GM18517 (cell line): ENCODE data around the gene MAFG.

Experiments
- ATAC-seq: cut with Tn5 transposase; IDR thresholded peaks from one replicate; pipeline ENCODE4 v1.9.1; 2021; ENCODE audit warnings: mild to moderate bottlenecking, moderate library complexity; ENCODE audit not compliant: unreplicated experiment

The MAFG gene

DNA sequence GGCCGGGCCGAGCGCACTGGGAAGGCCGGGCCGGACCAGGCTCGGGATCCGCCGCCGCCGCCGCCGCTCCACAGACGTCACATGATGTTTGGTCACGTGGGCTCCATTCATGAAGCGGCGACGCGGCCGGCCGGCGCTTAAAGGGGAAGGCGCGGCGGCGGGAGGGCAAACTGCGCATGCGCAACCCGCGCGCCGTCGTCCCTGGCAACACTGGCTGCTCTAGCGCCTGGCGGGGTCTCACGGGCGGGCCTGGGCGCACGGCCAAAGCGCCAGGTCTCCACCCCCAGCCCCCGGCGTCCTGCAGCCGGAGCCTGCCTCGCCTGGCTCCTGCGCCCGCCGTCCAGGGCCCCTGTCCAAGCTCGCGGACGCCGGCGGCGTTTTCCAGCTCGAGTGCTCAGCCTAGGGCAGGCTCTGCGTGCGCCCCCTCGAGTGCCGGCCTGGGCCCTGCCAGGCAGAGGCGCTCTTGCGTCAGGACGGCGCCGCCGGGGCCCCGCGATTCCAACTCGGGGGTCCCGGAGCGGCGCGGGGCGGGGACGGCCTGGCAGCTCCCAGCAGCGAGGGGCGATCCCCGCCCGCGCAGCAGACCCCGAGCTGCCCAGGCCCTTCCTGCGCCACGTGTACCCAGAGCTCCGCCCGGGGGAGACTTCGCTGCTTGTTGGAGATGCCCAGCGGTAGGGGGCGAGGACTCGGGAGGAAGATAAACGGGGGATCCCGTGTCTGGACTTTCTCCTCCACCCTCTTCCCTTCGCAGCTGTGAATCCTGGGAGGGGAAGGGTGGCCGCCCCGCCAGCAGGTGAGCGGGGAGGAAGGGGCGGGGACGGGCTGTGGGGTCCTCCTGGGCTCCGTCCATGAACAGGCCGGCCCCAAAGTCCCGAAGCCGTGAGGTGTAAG is at the start of gene MAFG:
TSS of gene MAFG (minus strand) at position 83 of the 891 bp plus-strand sequence. CDS start 4,550 bp downstream, outside the sequence.
- ATAC-seq, result peak; percentile 69

DNA sequence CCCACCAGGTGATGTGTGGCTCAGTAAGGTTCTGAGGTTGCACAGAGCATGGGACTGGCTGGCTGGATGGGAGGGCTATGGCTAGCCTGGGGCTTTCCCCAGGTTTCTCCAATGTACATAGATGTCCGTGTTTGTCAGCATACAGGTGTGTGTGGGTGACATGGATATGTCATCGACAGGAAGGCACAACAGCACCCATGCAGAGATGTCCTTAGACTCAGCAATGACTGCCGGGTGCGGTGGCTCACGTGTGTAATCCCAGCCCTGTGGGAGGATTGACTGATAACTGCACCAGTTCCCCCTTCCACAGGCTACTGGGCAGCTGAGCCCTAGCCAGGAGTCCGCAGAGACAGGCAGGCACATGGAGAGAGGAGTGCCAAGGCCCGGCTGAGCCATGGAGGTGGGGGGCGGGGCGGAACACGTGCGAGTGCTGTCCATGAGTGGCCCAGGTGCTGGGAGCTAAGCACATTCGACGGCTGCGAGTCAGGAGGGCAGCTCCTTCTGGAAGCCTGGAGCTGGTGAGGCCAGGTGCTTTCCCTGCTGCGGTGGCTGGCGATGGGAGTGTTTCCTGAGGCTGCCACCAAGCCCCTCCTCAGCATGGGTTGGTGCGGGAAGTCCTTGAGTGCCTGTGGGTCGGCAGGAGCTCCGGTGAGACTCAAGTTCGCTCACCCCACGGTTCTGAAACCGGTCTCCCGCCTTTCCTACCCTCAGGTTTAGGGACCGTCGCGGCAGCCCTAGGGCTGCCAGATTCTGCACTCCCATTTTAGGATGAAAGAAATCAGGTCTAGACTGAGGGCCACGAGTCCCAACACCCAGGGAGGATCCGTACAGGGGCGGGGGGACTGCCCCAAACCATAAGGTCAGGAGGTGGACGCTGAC is 49.0 kb upstream of the MAFG start:
- ATAC-seq, result no peak

DNA sequence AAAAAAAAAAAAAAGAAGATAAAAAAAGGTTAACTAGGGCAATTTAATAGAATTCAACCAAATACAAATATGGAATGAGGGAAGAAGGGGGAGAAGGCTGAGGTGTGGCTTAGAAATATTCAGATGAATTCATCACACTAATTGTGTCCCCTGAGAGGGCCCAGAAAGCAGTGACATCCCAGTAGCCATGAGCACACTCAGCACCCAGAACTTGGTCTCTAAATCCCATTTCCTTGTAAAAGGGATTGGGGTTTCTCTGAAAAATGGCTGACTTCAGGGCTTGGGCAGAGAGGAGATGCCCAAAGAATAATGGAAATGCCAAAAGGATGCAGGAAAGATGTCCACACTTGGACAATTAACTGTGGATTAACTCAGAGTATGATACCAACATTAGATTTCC is 45.9 kb upstream of the MAFG start:
- no peak for ATAC-seq

DNA sequence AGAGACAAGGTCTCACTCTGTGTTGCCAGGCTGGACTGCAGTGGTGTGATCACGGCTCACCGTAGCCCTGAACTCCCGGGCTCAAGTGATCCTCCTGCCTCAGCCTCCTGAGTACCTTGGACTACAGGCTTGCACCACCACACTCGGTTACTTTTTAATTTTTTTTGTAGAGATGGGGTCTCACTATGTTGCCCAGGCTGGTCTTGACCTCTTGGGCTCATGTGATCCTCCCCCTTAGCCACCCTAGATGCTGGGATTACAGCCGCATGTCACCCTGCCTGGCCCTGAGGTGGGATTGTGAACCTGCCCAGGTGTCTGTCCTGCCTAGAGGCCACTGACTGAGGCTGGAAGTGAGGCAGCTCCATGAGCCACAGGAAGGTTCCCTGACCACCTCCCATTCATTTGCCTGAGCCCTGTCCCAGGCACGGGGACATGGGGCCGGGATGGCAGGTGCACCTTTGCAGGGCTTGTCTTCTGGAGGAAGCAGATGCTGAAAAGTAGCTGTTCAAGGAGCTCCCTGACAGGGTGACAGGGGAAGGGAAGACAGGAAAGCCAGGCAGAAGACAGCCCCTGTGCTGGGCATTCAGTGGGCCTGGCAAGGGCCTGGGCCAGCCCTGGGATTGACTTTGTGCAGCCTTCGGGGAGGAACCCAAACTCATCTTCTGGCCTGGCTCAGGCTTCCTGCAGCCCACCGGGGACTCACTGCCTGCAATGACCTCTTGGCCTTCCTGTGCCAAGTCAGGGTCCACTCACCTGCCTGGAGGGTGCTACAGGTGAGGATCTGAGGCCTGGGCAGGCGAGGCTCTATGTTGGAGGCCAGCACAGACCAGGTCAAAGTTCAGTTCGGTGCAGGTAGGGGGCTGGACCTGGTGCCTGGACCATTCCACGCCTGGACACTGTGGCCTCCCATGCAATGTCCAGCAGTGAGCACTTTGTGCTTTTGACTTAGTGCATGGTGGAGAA is 41.6 kb upstream of the MAFG start:
- no peak for ATAC-seq

DNA sequence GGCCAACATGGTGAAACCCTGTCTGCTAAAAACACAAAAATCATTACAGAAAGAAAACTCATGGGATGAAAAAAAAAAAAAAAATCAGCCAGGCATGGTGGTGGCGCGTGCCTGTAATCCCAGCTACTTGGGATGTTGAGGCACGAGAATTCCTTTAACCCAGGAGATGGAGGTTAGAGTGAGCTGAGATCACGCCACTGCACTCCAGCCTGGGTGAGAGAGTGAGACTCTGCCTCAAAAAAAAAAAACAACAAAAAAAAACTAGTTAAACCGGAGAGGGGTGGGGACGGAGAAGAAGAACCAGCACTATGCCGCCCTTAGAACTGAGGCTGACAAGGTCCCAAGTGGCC is 40.8 kb upstream of the MAFG start:
- ATAC-seq, result no peak

DNA sequence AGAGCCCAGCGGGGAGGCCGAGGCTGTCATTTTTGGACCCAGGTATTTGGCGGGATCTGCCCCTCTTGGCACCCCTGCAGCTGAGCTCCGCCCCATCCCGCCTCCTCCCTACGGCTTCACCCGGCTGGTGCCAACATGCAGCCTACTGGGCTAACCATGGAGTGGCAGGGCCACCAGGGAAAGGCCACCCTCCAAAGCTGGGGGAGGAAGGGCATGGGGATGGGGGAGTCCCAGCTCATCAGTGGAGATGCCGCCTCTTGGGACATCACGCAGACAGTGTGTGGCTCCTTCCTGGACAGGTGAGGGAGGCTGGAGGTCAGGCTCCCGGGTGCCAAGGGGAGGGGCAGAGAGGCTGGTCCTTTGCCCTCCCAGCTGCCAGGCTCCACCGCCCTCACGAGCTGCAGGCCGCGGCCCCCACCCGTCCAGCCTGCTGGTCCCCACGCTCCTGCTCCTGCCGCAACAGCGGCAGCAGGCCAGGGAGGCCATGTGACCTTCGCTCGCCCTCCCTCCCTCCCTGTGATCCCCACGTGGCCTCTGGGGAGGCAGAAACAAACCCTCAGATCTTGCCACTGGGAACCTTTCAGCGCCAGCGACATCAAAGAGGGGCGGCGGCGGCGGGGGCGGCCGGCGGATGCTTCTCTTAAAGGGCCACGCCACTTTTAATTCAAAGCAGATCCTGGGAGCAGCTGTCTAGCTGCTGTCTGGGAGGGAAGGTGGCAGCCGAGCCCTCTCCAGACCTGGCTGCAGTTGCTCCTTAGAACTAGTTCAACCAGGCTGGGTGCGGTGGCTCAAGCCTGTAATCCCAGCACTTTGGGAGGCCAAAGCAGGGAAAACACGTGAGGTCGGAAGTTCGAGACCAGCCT is 40.2 kb upstream of the MAFG start:
- ATAC-seq, result no peak

DNA sequence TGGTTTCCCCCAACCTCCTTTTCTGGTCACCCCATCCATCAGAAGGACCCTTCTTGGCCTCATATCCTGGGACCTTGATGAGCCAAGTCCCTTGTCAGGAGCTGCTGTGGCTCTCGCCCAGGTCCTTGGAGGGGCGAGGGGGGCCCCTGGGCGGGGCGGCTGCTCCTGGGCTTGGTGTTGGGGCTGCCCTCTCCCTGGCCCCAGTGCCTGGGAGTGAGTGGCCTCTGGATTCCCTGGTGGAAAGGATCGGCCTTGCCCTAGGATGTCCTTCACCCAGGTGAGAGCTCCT is 39.7 kb upstream of the MAFG start:
- ATAC-seq, result no peak

DNA sequence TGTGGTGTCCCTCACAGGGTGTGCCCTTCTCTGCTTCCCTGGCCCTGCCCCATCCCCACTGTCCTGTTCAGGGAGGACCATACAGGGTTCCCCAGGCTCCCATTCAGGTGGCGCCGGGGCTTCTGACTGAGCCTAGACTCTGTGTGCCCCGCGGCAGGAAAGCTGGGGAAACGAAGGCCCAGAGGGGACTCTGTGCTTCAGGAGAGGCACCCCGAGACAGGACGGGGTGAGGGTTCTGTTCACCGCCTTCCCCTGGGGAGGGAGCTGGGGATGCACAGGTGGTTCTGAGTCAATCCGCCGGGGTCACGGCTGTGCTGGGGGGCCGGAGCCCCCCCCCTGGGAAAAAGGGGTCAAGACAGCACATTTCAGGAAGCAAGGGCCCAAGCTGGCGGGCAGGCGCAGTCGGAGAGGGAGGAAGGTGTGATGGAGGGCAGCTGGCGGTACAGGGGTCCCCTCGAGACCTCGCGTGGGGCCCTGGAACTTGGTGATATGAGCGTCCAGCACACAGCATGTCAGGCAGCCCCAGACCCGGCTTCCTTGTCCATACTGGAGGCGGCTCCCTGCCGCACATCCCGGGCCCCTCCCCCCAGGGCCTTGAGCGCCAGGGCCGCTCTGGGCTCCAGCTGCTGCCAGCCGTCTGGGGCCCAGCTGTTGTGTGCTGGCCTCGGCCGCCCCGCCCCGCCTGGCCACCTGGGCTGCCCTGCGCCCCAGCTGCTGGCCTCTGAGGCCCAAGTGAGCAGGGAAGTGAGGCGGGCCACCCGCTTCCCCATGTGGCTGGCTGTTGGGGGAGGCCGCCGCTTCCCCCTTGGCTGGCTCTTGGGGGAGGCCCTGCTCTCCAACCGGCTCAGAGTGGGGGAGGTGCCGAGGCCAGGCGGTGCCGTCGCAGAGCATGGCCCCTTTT is 39.1 kb upstream of the MAFG start:
- no peak for ATAC-seq

DNA sequence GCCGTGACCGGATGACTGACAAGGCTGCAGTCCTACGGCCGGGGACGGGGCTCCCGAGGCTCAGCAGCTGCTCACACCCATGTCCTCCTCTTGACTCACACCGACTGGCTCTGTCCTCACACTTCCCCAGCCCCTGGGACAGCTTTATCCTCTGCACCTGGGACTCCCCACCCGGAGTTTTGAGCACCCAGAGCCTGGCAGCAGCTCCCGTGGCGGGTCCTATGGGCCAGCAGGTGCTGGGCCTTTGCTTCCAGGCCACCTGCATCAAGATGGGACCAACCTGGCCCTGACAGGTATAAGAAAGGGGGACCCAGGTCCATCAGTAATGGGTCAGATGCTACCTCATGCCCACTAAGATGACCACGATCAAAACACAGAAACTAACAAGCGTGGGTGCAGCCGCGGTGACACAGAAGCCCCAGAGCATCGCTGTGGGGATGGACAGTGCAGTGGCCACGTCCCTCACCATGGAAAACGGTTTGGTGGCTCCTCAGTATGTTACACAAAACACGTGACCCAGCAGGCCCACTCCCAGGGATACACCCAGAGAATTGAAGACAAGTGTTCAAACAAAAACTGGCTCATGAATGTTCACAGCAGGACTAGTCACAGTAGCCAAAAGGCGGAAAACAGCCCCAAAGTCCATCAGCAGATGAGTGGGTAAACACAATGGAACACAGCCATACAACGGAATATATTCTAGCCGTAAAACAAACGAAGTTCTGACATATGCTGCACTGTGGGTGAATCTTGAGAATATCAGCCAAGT is 36.7 kb upstream of the MAFG start:
- ATAC-seq, result no peak

DNA sequence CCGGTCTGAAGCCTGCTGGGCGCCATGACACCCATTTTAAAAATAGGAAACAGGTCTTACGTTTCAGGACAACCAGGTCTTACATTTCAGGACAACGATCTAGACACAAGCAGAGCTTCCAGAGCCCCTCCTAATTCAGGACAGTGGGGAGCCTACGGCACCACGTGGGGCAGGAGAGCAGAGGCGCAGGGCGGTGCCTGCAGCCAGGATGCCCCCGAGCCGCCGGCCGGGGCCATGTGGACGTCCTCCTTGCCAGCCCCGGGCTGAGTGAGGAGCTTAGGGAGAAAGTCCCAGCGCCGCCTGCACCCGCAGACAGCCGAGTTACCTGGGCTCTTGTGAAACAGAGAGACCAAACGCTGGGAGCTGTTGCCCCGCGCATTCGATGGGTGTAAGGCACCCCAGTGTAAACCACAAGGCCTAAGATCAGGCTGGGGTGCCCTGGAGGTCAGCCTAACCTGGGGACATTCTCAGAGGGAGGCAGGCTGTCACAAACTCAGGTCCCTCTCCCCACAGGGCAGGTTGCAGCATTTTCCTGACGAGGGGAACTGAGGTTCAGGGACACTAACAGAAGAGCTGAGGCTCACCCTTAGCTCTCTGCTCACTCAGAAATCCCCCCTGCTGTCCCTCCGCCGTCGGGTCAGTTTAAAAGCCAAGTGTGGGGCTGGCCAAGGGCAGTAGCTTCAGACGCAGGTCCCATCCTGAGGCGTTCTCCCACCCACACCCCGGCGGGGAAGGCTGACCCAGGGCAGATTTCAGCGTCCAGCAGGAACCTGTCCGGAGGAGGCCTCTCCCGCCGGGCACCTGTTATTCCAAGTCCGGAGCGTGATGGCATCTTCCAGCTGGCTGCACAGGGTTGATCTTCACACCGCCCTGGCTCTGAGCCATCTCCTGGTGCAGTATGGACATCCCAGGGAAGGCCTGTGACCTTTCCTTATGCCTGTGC is 35.2 kb upstream of the MAFG start:
- ATAC-seq, result no peak

DNA sequence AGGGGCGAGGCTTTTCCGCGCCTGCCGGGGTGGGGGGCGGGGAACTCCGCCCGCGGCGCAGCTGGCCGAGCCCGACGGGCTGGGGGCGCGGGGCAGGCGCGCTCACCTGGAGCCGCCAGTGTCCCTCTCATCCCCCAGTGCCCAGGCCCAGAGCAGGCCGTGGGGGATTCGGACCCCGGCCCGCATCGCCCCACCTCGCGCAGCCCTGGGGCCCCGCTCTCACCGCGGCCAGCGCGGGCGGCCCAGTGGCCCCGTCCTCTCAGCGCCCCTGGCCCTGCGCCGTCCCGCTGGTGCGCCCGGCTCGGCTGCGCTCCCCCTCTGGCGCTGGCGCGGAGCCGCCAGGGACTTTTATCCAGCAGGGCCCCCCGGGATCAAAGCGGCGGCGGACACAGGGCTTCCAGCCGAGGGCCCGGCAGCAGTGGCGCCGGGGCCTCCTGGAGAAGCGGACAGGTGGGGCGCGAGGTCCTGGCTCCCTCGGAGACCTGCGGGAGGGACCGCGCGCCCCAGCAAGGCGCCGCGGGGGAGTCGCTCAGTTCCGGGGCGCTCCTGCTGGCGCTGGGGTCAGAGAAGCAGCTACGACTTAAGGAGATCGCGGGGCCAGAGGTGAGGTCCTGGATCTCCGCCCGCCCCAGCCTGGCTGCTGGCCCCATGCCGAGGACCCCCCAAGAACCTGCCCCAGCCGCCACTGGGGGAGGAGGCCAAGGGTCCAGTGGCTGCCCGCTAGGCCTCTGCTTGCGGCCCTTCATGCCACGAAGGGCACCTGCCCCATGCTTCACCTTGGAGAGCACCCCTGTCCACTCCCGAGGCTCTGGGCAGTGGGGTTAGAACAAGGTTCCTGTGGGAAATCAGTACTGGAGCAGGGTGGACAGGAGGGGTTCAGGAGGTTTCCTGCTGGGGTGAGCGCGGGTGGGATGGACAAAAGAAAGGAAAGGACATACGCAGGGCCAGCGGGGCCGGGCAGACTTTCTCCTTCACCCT is 34.3 kb upstream of the MAFG start:
- no peak for ATAC-seq

DNA sequence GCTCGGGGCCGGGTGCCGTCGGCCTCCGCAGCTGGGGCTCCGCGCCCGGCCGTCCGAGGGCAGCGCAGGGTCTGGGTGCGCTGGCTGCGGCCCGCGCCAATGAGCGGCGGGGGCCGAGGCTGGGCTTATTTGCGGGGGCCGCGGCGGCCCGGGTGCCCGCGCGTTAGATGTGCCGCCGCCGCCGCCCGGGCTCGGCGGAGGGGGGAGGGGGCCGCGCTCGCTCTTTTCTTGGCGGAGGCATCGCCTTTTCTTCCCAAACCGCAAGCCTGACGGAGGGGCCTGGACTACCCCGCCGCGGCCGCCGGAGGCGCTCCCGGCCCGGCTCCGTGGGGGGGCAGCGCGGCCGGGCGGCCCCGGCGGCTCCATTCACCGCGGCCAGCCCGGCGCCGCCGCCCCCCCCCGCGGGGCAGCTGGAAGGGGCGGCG is 33.6 kb upstream of the MAFG start, which contains the start of gene NOTUM:
TSS of gene NOTUM (minus strand) at position 101 of the 425 bp plus-strand sequence. CDS start 278 bp downstream, outside the sequence.
- no peak for ATAC-seq

DNA sequence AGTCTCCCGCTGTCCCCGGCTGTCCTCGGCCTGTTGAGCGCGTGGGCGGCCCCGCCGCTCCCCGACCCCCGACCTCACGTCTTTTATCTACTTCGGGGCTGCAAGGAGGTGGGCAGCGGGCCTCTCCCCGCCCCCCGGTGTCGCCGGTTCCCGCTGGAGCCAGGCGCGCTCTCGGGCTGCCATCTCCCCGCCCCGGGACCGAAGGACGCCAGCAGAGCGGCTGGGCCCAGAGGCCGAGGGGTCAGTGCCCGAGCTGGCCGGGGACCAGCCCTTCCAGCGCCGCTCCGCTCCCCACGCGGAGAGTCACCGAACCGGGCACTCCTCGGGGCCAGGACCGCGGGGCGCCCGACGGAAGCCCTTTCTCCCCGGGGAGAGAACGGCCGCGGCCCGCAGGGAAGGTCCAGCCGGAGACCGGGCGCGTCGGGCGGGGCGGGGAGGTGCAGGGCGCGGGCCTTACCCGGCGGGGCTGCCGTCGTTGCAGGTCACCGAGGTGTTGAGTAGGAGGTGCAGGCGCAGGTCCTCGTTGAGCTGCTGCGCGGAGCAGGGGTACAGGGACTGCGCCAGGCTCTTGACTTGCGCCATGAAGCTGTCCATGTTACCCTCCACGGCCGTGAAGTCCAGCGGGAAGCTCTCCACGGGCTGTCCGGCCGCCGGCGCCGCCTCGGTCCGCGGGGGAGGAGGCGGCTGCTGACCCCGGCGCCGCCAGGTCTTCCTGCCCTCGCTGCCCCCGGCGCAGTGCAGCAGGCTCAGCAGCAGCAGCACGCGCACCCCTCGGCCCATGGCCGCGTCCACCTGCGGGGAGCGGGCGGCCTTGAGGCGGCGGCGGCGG is 32.8 kb upstream of the MAFG start:
- ATAC-seq, result no peak

DNA sequence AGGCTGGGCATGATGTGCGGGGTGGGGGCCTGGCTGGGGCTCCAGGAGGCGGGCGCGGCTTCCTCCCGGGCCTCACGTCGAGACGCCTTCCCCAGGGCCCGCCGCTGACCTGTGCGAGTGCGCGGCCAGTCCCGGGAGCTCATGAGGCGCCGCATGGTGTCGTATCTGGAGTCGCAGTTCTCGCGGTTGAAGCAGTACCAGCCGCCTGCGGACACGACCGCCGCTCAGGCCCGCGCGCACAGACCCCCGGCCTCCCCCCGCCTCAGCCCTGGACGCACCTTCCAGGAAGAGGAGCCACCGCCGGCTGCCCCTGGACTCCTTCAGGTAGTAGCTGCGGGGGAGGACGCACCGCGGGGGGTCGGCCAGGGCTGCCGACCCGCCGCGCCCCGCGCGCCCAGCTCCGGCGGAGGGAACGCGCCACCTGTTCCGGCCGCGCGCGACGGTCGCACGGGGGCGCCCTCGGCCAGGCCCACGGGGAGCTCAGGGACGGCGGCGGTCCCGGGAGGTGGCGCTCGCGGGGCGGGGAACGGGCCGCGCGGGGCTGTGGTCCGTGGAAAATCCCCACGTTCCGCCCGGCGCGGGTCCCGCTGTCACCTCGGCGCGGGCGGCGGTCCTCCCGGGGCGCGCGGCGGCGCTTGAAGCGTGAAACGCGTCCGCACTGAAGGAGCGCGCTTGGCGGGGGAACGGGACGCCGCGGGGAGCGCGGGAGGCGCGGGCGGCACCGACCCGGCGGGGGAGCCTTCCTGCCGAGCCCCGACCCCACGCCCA is 32.0 kb upstream of the MAFG start:
- ATAC-seq, result no peak
